A549 (cell line): ENCODE results near the gene CCDC57.

Source experiments
- ESRRA ChIP-seq: fragments of 150-350 bp; IDR thresholded peaks from 2 replicates; pipeline ENCODE4 v1.6.1; 2014; ENCODE audit warnings: mild to moderate bottlenecking, low read length, borderline replicate concordance
- MYC ChIP-seq: IDR thresholded peaks from 2 replicates; pipeline ENCODE4 v1.6.1; 2012; ENCODE audit warnings: mild to moderate bottlenecking, inconsistent platforms, low read length, improper control_type of control experiment, borderline replicate concordance
- NR3C1 ChIP-seq: fragments of >200 bp; sonication (Bioruptor Twin); formaldehyde crosslinking; IDR thresholded peaks from 3 replicates; pipeline ENCODE4 v1.6.1; 2017
- POLR2A ChIP-seq: IDR thresholded peaks from 2 replicates; pipeline ENCODE4 v1.6.1; 2012; ENCODE audit warnings: mild to moderate bottlenecking, low read length
- RFX5 ChIP-seq: fragments of 450-650 bp; IDR thresholded peaks from 2 replicates; pipeline ENCODE4 v1.7.1; 2014; ENCODE audit warnings: antibody characterized with exemption, mild to moderate bottlenecking, moderate library complexity
- SMC3 ChIP-seq: fragments of >200 bp; sonication (Bioruptor Twin); formaldehyde crosslinking; IDR thresholded peaks from 3 replicates; pipeline ENCODE4 v1.6.1; 2018; ENCODE audit warnings: inconsistent platforms
- TF ChIP-seq, protein P1 (sequence below): fragments of 200-600 bp; sonication (generic); IDR thresholded peaks from 2 replicates; pipeline ENCODE4 v1.6.1; 2016; ENCODE audit warnings: antibody characterized with exemption, mild to moderate bottlenecking, moderate library complexity
- TF ChIP-seq, protein P2 (sequence below): fragments of >200 bp; sonication (Bioruptor Twin); formaldehyde crosslinking; IDR thresholded peaks from 3 replicates; pipeline ENCODE4 v1.5.1; 2016
- TF ChIP-seq, protein P3 (sequence below): fragments of 150-350 bp; IDR thresholded peaks from 2 replicates; pipeline ENCODE4 v1.6.1; 2014; ENCODE audit warnings: low read depth, mild to moderate bottlenecking, low read length

DNA sequence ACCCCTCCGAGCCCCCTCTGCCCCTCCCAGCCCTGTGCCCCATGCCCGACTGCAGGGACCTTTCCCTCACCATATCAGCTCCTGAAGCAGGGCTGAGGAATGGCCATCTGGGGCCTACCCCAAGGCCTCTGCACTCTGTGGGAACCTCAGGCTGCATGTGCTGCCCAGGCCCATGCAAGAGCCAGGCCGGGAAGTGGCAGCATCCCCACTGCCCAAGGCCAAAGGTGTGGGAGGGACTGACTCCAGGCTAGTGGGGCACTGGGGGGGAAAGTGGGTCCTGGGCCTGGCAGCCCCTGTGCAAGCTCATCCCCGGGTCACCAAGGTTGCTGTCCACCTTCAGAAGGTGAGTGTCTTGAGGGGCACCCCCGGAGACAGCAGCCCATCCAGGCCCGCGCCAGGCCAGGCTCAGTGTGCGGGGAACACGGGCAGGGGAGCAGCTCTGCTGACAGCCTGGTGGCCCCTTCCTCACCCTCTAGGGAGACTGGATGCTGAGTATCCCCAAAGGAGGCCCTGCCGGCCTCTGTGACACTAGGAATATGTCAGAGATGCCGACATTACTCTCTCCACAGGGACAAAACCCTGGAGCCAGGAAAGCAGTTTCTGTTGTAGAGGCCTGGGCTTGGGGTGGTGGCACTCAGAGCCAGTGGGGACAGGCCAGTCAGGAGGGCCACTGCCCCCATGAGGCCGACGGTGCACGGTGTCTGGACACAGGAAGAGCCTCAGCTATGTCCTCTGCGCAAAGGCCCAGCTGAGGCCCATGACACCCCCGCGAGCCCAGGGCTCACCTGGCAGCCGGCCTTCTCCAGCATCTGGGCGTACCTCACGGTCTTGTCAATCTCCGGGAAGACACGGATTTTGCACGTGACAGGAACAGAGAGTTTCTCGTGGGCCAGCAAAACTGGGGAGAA is 150.3 kb downstream of the CCDC57 start:
- TF ChIP-seq, protein P1, sequence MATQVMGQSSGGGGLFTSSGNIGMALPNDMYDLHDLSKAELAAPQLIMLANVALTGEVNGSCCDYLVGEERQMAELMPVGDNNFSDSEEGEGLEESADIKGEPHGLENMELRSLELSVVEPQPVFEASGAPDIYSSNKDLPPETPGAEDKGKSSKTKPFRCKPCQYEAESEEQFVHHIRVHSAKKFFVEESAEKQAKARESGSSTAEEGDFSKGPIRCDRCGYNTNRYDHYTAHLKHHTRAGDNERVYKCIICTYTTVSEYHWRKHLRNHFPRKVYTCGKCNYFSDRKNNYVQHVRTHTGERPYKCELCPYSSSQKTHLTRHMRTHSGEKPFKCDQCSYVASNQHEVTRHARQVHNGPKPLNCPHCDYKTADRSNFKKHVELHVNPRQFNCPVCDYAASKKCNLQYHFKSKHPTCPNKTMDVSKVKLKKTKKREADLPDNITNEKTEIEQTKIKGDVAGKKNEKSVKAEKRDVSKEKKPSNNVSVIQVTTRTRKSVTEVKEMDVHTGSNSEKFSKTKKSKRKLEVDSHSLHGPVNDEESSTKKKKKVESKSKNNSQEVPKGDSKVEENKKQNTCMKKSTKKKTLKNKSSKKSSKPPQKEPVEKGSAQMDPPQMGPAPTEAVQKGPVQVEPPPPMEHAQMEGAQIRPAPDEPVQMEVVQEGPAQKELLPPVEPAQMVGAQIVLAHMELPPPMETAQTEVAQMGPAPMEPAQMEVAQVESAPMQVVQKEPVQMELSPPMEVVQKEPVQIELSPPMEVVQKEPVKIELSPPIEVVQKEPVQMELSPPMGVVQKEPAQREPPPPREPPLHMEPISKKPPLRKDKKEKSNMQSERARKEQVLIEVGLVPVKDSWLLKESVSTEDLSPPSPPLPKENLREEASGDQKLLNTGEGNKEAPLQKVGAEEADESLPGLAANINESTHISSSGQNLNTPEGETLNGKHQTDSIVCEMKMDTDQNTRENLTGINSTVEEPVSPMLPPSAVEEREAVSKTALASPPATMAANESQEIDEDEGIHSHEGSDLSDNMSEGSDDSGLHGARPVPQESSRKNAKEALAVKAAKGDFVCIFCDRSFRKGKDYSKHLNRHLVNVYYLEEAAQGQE, result no peak
- TF ChIP-seq, protein P2, sequence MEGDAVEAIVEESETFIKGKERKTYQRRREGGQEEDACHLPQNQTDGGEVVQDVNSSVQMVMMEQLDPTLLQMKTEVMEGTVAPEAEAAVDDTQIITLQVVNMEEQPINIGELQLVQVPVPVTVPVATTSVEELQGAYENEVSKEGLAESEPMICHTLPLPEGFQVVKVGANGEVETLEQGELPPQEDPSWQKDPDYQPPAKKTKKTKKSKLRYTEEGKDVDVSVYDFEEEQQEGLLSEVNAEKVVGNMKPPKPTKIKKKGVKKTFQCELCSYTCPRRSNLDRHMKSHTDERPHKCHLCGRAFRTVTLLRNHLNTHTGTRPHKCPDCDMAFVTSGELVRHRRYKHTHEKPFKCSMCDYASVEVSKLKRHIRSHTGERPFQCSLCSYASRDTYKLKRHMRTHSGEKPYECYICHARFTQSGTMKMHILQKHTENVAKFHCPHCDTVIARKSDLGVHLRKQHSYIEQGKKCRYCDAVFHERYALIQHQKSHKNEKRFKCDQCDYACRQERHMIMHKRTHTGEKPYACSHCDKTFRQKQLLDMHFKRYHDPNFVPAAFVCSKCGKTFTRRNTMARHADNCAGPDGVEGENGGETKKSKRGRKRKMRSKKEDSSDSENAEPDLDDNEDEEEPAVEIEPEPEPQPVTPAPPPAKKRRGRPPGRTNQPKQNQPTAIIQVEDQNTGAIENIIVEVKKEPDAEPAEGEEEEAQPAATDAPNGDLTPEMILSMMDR, result no peak
- TF ChIP-seq, protein P3, sequence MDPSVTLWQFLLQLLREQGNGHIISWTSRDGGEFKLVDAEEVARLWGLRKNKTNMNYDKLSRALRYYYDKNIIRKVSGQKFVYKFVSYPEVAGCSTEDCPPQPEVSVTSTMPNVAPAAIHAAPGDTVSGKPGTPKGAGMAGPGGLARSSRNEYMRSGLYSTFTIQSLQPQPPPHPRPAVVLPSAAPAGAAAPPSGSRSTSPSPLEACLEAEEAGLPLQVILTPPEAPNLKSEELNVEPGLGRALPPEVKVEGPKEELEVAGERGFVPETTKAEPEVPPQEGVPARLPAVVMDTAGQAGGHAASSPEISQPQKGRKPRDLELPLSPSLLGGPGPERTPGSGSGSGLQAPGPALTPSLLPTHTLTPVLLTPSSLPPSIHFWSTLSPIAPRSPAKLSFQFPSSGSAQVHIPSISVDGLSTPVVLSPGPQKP, result no peak
- TF ChIP-seq NR3C1 (no peak), POLR2A (no peak), SMC3 (no peak), RFX5 (no peak), ESRRA (no peak), MYC (no peak)
